Subcutaneous adipose tissue (tissue), 4 donors: ENCODE measurements around the gene CCDC141. TPM values are rescaled to one million over a fixed set of nuclear protein-coding genes. Genes with fewer than 3 reads are reported as not detected.

ENCODE experiments used
- CTCF ChIP-seq: fragments of 450-650 bp; IDR thresholded peaks from one replicate; pipeline ENCODE4 v1.5.1; 2016; ENCODE audit warnings: low read depth, mild to moderate bottlenecking, control low read depth, antibody characterized with exemption, moderate library complexity
- total RNA-seq, 4 donors: library from RNA; depleted of rRNA; stranded (reverse); fragments of >200 nt; gene quantifications; one replicate each; pipeline ENCODE4 v1.1.0, GENCODE V29; 2016

The CCDC141 gene
- total RNA-seq, 4 donors from 2014 or later = 5.4 to 26.4 (median 16.7) TPM

GRCh38 chr2:178891265-178891958, 158.5 kb downstream of the CCDC141 start:
- TF ChIP-seq CTCF = no peak

GRCh38 chr2:178886006-178886405, 163.9 kb downstream of the CCDC141 start:
- TF ChIP-seq CTCF = no peak

- no peak for TF ChIP-seq CTCF
These were observed 165.5 kb downstream of the CCDC141 start for GRCh38 chr2:178884440-178884839.

GRCh38 chr2:178882666-178883440, 167.1 kb downstream of the CCDC141 start:
- no peak for TF ChIP-seq CTCF

GRCh38 chr2:178881075-178881474, 168.9 kb downstream of the CCDC141 start:
- no peak for TF ChIP-seq CTCF

GRCh38 chr2:178880257-178880656, 169.7 kb downstream of the CCDC141 start:
- no peak for TF ChIP-seq CTCF

- TF ChIP-seq CTCF = no peak
These were observed 172.1 kb downstream of the CCDC141 start for GRCh38 chr2:178877874-178878273.
